Activated naive CD8-positive, alpha-beta T cell treated with anti-CD3 and anti-CD28 coated beads, Interleukin-2, amount 10 ng/mL, durations not matched to agents 7 days and 5 days (primary cell): Measurements from ENCODE around the gene NPL. TPM values are rescaled to one million over a fixed set of nuclear protein-coding genes. Genes with fewer than 3 reads are reported as not detected.

Experiments used
- ATAC-seq: fragments of 150-1000 bp; cut with Tn5 transposase; one replicate; pipeline ENCODE4 v1.10.0; 2021; ENCODE audit warnings: low read depth, moderate library complexity
- POLR2A ChIA-PET: fragments of 350-600 bp; sonication (Branson Sonifier 250); formaldehyde crosslinking; loops from one replicate; lab custom pipeline; 2021; ENCODE audit warnings: antibody characterized with exemption; lab: Charles Lee
- DNase-seq: peaks from one replicate; pipeline ENCODE4 v3.0.0; 2021
- H3K27ac Mint-ChIP-seq: one replicate; pipeline ENCODE4 v1.8.0; 2022; ENCODE audit warnings: mild to moderate bottlenecking, mixed read lengths
- H3K27me3 Mint-ChIP-seq: one replicate; pipeline ENCODE4 v1.8.0; 2022; ENCODE audit warnings: mild to moderate bottlenecking, moderate library complexity, mixed read lengths
- H3K36me3 Mint-ChIP-seq: one replicate; pipeline ENCODE4 v1.8.0; 2021; ENCODE audit warnings: mild to moderate bottlenecking, mixed read lengths
- H3K4me1 Mint-ChIP-seq: one replicate; pipeline ENCODE4 v1.8.0; 2021; ENCODE audit warnings: mixed read lengths
- H3K4me3 Mint-ChIP-seq: one replicate; pipeline ENCODE4 v1.8.0; 2022; ENCODE audit warnings: mild to moderate bottlenecking, moderate library complexity, mixed read lengths
- H3K9me3 Mint-ChIP-seq: one replicate; pipeline ENCODE4 v1.8.0; 2021; ENCODE audit warnings: mixed read lengths
- total RNA-seq, 2 experiments: library from RNA; stranded (reverse); gene quantifications; one replicate each; pipeline ENCODE4 v1.2.3, GENCODE V29; 2021

Gene NPL
- total RNA-seq, 2 experiments from 2014 or later, result 5.6 to 6.2 TPM

DNA sequence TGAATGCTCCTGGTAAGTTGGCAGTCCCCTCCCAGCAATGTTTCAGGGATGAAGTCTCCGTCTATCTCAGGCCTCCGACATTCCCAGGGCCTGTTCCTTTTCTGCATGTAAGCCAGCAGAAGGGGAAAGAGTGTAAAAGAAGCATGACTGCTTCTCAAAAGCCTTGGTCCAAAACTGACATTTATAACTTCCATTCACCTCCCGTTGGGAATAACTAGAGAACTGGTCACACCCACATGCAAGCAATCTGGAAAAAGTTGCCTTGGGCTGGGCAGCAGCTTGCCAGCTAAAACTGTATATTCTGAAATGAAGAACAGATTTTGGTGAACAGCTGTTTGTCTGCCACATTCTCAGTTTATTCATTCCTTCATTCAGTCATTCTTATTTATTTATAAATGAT is 24.2 kb upstream of the NPL start:
- POLR2A ChIA-PET, result no interaction called here
- H3K4me1 Mint-ChIP-seq, result peaks cover 3% of the 10 kb centered on the region
- DNase-seq (no peak), ATAC-seq (no peak)
- no peak overlapping the region for H3K27ac Mint-ChIP-seq
- H3K36me3 Mint-ChIP-seq, result peaks cover 7% of the 10 kb centered on the region
- H3K27me3 Mint-ChIP-seq, result peaks cover 20% of the 10 kb centered on the region
- no peak overlapping the region for H3K4me3 Mint-ChIP-seq
- peaks cover 6% of the 10 kb centered on the region for H3K9me3 Mint-ChIP-seq

DNA sequence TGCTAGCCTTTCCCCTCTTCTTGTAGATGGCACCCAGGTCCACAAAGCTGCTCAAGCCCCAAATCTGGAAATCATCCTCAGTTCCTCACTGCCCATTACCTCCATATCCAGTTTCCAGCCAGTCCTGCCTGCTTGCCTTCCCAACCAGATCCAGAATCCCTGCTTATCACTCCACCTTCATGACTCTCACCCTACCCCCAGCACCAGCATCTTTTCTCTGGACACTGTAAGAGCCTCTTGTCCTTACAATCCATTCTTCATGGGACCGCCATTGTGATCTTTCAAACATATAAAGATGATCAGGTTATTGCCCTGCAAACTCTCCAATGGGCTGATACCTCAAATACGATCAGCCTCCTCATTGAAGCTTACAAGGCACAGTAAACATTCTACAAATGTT is 23.5 kb upstream of the NPL start:
- no peak overlapping the region for H3K27ac Mint-ChIP-seq
- peaks cover 7% of the 10 kb centered on the region for H3K36me3 Mint-ChIP-seq
- ATAC-seq (no peak), DNase-seq (no peak)
- H3K4me3 Mint-ChIP-seq, result no peak overlapping the region
- peaks cover 20% of the 10 kb centered on the region for H3K27me3 Mint-ChIP-seq
- H3K4me1 Mint-ChIP-seq, result peaks cover 3% of the 10 kb centered on the region
- H3K9me3 Mint-ChIP-seq, result peaks cover 6% of the 10 kb centered on the region
- POLR2A ChIA-PET, result no interaction called here

DNA sequence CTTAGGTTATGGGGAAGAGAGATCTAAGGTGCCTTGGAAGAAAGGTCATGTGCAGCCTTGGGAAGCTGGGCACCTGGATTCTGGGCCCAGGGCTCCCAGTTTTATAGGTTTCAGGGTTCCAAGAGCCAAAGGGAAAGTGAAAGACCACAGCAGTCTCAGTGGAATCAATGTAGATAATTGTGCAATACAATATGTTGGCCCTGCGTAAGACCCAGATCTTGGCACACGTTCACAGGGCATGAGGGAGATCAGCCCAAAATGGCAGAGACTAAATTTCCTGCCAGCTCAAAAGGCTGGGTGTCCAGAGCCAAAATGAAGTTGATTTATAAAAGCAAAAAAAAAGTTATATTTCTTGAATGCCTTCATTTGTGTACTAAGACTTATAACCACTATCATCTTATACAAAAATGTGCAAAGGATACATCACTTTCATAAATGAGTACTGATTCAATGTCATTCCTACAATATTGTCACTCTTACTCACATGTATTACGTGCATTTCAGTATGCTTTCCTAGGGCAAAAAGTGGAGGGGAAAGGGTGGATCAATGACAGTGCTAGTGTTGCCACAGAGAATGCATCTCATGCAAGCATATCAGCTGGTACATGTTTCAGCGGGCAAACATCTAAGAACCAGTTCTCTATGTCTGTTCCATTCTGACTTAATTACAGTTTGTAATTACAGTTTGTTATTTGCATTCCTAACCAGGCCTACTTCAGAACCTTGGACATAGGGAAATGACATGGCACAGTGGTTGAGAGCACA is 22.5 kb upstream of the NPL start:
- Mint-ChIP-seq H3K4me1 (no peaks in the 10 kb centered on the region), H3K36me3 (peaks cover 1% of the 10 kb centered on the region), H3K4me3 (no peak overlapping the region), H3K27me3 (peaks cover 22% of the 10 kb centered on the region), H3K9me3 (no peaks in the 10 kb centered on the region), H3K27ac (no peak overlapping the region)
- DNase-seq (no peak), ATAC-seq (no peak)
- POLR2A ChIA-PET, result no interaction called here

DNA sequence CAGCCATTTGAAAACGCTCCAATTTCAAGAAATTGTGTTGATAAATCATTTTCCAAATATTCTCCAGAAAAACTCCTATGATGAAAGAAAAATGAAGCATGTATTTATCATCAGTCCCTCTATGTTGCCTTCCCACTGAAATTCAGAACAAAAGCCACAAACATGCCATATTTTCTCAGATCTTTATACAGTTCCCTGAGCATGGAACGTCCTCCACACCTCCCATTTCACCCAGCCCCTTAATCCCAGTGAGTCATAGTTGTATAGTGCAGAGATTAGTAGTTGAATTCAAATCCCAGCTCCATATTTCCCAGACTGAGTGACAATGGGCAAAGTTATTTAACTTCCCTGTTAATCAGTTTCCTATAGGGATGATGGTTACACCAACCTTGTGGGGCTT is 20.6 kb upstream of the NPL start:
- H3K27me3 Mint-ChIP-seq, result peaks cover 30% of the 10 kb centered on the region
- no peaks in the 10 kb centered on the region for H3K4me1 Mint-ChIP-seq
- DNase-seq, result no peak
- POLR2A ChIA-PET, result no interaction called here
- H3K4me3 Mint-ChIP-seq, result no peak overlapping the region
- ATAC-seq, result no peak
- H3K27ac Mint-ChIP-seq, result no peak overlapping the region
- H3K36me3 Mint-ChIP-seq, result peaks cover 1% of the 10 kb centered on the region
- H3K9me3 Mint-ChIP-seq, result no peaks in the 10 kb centered on the region

DNA sequence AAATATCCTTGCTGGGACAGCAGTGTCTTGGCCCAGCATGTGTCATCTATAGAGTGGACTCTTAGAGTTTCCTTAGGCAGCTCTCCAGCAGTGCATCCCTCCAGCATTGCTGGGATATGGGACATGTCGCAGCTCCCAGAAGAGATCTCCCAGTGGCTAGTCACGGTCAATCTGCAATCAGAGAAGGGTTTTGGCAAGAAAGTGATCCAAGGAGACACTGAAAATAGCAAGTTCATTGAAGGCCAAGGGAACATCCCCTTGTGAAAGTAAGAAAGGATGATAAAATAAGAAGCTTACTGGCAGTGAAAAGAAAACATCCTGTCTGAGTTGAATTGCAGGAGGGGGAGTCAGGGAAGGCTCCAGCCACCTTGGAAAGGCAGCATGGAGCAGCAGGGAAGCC is 19.3 kb upstream of the NPL start:
- Mint-ChIP-seq H3K9me3 (no peaks in the 10 kb centered on the region), H3K4me3 (no peak overlapping the region), H3K27me3 (peaks cover 31% of the 10 kb centered on the region), H3K36me3 (peaks cover 1% of the 10 kb centered on the region), H3K4me1 (no peaks in the 10 kb centered on the region), H3K27ac (no peak overlapping the region)
- ATAC-seq (no peak), DNase-seq (no peak)
- POLR2A ChIA-PET, result no interaction called here

DNA sequence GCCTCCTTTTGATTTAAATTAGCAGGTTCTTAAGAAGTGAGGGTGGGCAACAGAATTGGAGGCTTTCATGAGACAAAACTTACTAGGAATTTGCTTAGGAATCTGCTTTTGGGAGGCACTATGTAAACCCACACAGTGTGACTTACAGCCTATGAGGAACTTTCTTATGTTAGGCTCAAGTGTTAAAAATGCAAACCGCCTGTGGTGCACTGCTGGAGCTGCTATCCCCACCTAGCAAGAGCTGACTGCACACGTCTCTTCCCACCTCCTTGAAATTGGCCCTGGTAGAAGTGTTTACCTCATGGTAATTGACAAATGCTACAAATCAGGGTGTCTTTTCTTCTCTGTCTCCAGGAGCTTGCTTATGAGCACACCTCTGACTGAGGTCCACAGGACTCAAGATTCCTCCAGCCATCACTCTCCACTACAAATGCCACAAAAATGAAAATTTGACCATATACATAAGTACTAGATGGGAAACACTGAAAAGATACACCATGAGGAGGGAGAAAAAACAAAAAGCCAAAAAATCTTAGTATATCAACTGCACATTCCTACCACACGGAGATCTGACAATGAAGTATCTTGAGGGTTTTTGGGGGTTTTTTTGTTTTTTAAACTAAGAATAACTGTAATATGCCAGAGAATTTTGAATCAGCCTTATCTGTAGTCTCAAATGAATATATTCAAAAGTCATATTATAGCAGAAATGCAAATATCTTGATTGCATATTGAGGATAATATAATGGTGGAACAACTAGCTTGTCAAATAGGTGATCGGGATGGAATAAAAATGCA is 18.2 kb upstream of the NPL start:
- Mint-ChIP-seq H3K36me3 (no peaks in the 10 kb centered on the region), H3K9me3 (no peaks in the 10 kb centered on the region), H3K27ac (no peak overlapping the region), H3K4me3 (no peak overlapping the region), H3K4me1 (no peaks in the 10 kb centered on the region), H3K27me3 (peaks cover 31% of the 10 kb centered on the region)
- ATAC-seq (no peak), DNase-seq (no peak)
- POLR2A ChIA-PET, result no interaction called here

DNA sequence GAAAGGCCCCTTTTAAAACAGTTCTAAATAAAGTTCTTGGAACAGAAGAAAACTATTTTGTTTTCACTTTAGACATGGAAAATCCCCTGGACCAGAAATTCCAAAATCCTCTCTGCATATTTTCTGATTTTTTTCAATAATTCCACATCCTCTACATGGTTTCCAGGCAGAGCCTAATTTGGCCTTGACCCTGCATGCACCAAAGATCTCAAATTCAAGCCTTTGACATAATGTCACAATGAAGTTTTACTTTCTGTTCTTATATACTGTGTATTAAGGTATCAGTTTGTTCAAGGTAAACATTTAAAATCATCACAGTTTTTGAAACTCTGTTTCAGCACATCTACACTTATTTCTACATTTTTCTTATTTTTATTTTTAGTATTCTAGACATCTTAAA is 12.2 kb upstream of the NPL start:
- Mint-ChIP-seq H3K36me3 (no peaks in the 10 kb centered on the region), H3K4me3 (no peak overlapping the region), H3K27me3 (peaks cover 21% of the 10 kb centered on the region), H3K9me3 (no peaks in the 10 kb centered on the region), H3K27ac (no peak overlapping the region), H3K4me1 (peaks cover 7% of the 10 kb centered on the region)
- POLR2A ChIA-PET, result interaction anchor here (0.7 kb wide), 1 partner anchor 529 kb away, joined by 3 read pairs; no protein-coding TSS in a partner anchor
- ATAC-seq (no peak), DNase-seq (no peak)

DNA sequence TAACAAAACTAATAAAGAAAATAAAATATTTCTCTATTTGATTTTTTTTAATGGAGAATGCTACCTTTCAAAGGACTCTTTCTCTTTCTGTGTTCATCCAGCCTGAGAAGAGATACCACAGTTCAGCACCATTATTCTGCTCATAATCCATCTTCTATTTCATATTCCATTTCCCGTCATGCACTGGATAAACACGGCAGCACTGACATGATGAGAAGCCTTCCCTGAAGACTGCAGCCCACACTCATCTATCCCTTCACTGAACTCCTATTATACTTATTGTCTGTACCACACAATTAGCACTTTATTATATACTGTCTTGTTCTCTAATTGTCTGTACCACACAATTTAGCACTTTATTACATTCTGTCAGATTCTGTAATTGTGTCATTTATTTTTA is 10.7 kb upstream of the NPL start:
- Mint-ChIP-seq H3K9me3 (no peaks in the 10 kb centered on the region), H3K4me1 (peaks cover 7% of the 10 kb centered on the region), H3K36me3 (no peaks in the 10 kb centered on the region), H3K27me3 (peaks cover 16% of the 10 kb centered on the region), H3K27ac (no peak overlapping the region), H3K4me3 (no peak overlapping the region)
- ATAC-seq (no peak), DNase-seq (no peak)
- POLR2A ChIA-PET, result no interaction called here

DNA sequence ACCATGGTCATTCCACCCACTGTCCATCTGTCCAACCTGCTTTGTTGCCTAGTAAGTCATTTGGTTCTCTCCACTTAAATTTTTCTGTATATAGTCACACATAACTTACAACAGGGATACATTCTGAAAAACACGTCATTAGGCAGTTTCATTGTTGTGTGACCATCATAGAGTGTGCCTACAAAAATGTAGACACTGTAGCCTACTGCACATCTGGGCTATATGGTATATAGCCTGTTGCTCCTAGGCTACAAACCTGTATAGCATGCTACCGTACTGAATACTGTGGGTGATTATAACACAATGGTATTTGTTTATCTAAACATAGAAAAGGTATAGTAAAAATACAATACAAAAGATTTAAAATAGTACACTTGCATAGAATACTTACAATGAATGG is 10.0 kb upstream of the NPL start:
- no peak overlapping the region for H3K27ac Mint-ChIP-seq
- H3K27me3 Mint-ChIP-seq, result peaks cover 9% of the 10 kb centered on the region
- H3K4me1 Mint-ChIP-seq, result peaks cover 7% of the 10 kb centered on the region
- H3K9me3 Mint-ChIP-seq, result no peaks in the 10 kb centered on the region
- POLR2A ChIA-PET, result no interaction called here
- no peak for ATAC-seq
- no peaks in the 10 kb centered on the region for H3K36me3 Mint-ChIP-seq
- H3K4me3 Mint-ChIP-seq, result no peak overlapping the region
- DNase-seq, result no peak

DNA sequence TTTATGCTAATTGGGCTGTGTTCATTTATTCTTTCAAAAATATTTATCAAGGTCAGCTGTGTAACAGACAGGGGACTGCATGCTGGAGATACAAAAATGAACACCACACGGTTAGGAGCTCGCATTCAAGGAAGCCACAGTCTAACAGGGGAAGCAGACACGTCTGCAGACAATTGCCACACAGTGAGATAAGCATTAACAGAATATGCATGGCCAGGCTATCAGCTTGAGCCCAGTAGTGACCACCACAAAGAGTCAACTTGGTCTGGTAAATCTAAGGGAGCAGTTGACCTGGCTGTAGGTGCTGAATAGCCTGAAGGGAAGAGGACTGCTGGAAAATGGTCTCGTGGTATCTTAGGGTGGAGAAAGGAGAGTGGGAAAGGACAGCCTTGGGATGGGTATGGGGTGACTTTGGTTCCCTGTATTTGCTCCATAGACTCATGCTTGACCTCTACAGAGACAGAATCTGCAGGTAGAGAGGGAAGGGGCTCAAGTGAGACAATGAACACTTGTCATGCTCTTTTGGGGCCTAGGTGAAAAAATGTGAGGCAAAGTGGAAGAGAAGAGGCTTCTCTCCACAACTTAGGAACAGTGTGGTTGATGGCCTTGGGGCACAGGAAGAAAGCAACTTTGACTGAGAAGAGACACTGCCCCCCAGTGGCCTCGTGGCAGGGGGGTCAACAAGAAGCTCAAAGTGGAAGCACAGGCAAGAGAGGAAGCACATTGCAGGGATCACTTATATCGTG is 7.6 kb upstream of the NPL start:
- Mint-ChIP-seq H3K4me1 (peaks cover 8% of the 10 kb centered on the region), H3K36me3 (no peaks in the 10 kb centered on the region), H3K4me3 (no peak overlapping the region), H3K9me3 (no peaks in the 10 kb centered on the region), H3K27ac (no peak overlapping the region), H3K27me3 (peaks cover 11% of the 10 kb centered on the region)
- DNase-seq, result peak; percentile 75
- peak; percentile 61 for ATAC-seq
- POLR2A ChIA-PET, result interaction anchor here (0.5 to 1.9 kb wide), 3 partner anchors 161 to 181 kb away, joined by 3 to 6 read pairs (median 6); no protein-coding TSS in a partner anchor

DNA sequence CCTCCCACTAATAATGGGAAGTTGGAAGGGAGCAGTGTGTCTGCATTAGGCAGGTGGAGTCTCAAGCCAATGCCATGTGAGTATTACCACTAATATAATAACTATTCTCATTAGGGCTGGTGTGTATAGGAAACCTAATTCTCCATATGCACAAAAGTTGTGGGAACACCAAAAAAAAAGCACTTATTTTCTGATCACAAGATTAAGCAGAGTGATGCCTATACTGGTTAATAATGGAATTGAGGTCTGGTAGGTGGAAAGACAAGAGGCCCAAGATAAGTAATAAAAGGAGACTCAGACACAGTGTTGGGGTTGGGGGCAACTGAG is 7.0 kb upstream of the NPL start:
- peaks cover 7% of the 10 kb centered on the region for H3K4me1 Mint-ChIP-seq
- H3K27ac Mint-ChIP-seq, result no peak overlapping the region
- H3K9me3 Mint-ChIP-seq, result no peaks in the 10 kb centered on the region
- POLR2A ChIA-PET, result interaction anchor here (1.6 to 1.9 kb wide), 2 partner anchors 179 to 181 kb away, joined by 6 read pairs; no protein-coding TSS in a partner anchor
- DNase-seq (no peak), ATAC-seq (no peak)
- H3K36me3 Mint-ChIP-seq, result no peaks in the 10 kb centered on the region
- H3K4me3 Mint-ChIP-seq, result no peak overlapping the region
- peaks cover 8% of the 10 kb centered on the region for H3K27me3 Mint-ChIP-seq

DNA sequence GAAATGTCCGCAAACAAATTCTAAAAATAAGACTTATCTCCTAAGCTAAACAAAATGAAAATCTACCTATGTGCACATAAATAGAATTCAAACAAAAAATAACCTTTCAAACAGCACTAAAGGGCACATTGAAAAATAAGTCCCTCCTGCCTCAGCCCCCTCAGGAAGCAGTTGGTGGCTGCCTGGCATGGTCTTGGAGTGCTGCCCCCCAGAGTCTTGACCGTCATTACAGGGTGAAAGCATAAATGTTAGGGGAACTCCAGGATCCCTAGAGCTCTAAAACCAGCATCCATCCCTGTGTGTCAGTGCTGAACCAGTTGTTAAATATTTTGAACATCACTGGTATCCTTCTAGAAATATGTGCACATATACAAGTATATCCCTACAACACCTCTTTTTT is 6.5 kb upstream of the NPL start:
- H3K27ac Mint-ChIP-seq, result no peak overlapping the region
- H3K36me3 Mint-ChIP-seq, result no peaks in the 10 kb centered on the region
- ATAC-seq (no peak), DNase-seq (no peak)
- no peak overlapping the region for H3K4me3 Mint-ChIP-seq
- H3K4me1 Mint-ChIP-seq, result peaks cover 7% of the 10 kb centered on the region
- H3K27me3 Mint-ChIP-seq, result peaks cover 13% of the 10 kb centered on the region
- POLR2A ChIA-PET, result no interaction called here
- H3K9me3 Mint-ChIP-seq, result no peaks in the 10 kb centered on the region

DNA sequence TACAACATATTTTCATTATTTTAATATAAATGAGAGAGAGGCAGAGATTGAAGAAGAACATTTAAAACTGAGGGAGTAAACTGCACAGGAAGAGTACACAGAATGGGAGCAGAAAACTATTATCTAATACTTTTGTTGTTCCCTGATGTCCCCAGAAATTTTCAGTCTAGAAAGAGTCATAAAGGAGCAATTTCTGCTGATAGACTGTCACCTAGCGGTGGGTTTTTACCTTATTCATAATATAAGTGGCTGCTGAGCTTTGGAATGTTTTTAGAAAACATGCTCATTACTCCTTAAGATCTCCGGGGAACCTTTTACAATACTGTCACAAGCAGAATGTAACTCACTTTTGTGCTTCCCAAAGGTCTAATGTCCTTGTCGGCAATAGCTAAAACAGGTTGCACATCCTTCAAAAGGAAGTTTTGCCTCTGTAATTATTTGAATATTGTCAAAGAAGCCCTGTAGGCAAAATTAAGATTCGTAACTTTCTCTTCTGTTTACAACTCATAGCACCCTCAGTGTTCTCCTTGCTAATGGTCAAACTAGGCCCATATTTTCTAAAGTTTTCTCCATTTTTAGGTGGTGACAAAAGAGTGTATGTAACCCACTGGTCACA is 4.9 kb upstream of the NPL start:
- POLR2A ChIA-PET, result no interaction called here
- H3K36me3 Mint-ChIP-seq, result no peaks in the 10 kb centered on the region
- DNase-seq (no peak), ATAC-seq (no peak)
- H3K27ac Mint-ChIP-seq, result no peak overlapping the region
- peaks cover 9% of the 10 kb centered on the region for H3K4me1 Mint-ChIP-seq
- H3K9me3 Mint-ChIP-seq, result no peaks in the 10 kb centered on the region
- H3K4me3 Mint-ChIP-seq, result no peak overlapping the region
- peaks cover 16% of the 10 kb centered on the region for H3K27me3 Mint-ChIP-seq
